SK-N-SH (cell line): ENCODE data around the gene CIPC. TPM values are rescaled to one million over a fixed set of nuclear protein-coding genes. Genes with fewer than 3 reads are reported as not detected.

Experiments used
- CTCF ChIA-PET: fragments of 300-600, 350-600 bp; formaldehyde crosslinking; extraction: SDS; loops from one replicate; lab custom pipeline; 2021; lab: Yijun Ruan, JAX
- POLR2A ChIA-PET: fragments of 350-600 bp; sonication (Branson Sonifier 250); formaldehyde crosslinking; extraction: SDS; loops from one replicate; lab custom pipeline; 2020; ENCODE audit warnings: antibody characterized with exemption, inconsistent platforms; lab: Yijun Ruan, JAX
- DNase-seq: peaks from one replicate; pipeline ENCODE4 v3.0.0; 2012
- H2AFZ ChIP-seq: fragments of 200-600 bp; sonication (generic); 2 replicates; pipeline ENCODE4 v1.8.1; 2016; ENCODE audit warnings: antibody characterized with exemption, mild to moderate bottlenecking, low read depth
- H3F3A ChIP-seq: fragments of 200-600 bp; sonication (generic); replicated peaks from 2 replicates; pipeline ENCODE3; 2016; ENCODE audit warnings: antibody characterized with exemption, mild to moderate bottlenecking; ENCODE audit not compliant: insufficient read depth
- H3K27ac ChIP-seq, 2 experiments: fragments of 200-500 bp in 1 of 2; fragments of 200-600 bp in 1 of 2; sonication (Bioruptor generic) in 1 of 2; sonication (generic), shearing (Covaris generic) in 1 of 2; 2 replicates each; pipeline versions ENCODE4 v1.5.1 to v1.6.1; 2014 to 2016; ENCODE audit warnings: low read depth in 2 of 2, inconsistent platforms in 1 of 2, low read length in 1 of 2, mild to moderate bottlenecking in 1 of 2, mixed read lengths in 1 of 2
- H3K27me3 ChIP-seq: fragments of 200-600 bp; sonication (generic), shearing (Covaris generic); 2 replicates; pipeline ENCODE4 v1.6.1; 2016; ENCODE audit warnings: mixed run types; ENCODE audit not compliant: insufficient read depth
- H3K36me3 ChIP-seq, 2 experiments: fragments of 200-500 bp in 1 of 2; fragments of 200-600 bp in 1 of 2; sonication (Bioruptor generic) in 1 of 2; sonication (generic) in 1 of 2; replicated peaks in 1 of 2; 2 replicates each; pipeline versions ENCODE3 to v1.5.1; 2014 to 2016; ENCODE audit warnings: low read length in 1 of 2, mild to moderate bottlenecking in 1 of 2; ENCODE audit not compliant: insufficient read depth in 2 of 2, control insufficient read depth in 1 of 2
- H3K4me1 ChIP-seq, 2 experiments: fragments of 200-500 bp in 1 of 2; fragments of 200-600 bp in 1 of 2; sonication (Bioruptor generic) in 1 of 2; sonication (generic), shearing (Covaris generic) in 1 of 2; 2 replicates each; pipeline versions ENCODE4 v1.5.1 to v1.6.1; 2014 to 2016; ENCODE audit warnings: low read depth in 1 of 2, low read length in 1 of 2, mixed run types in 1 of 2; ENCODE audit not compliant: insufficient read depth in 2 of 2, control insufficient read depth in 1 of 2
- H3K4me2 ChIP-seq: fragments of 200-600 bp; sonication (generic), shearing (Covaris generic); 2 replicates; pipeline ENCODE4 v1.6.1; 2017; ENCODE audit warnings: mixed run types
- H3K4me3 ChIP-seq, 2 experiments: fragments of 200-500 bp in 1 of 2; fragments of 200-600 bp in 1 of 2; sonication (Bioruptor generic) in 1 of 2; sonication (generic), shearing (Covaris generic) in 1 of 2; 2 replicates each; pipeline versions ENCODE4 v1.5.1 to v1.8.1; 2014 to 2016; ENCODE audit warnings: low read depth in 2 of 2, inconsistent platforms in 1 of 2, low read length in 1 of 2, mild to moderate bottlenecking in 1 of 2, mixed read lengths in 1 of 2, moderate library complexity in 1 of 2
- H3K79me2 ChIP-seq: fragments of 200-600 bp; sonication (generic); 2 replicates; pipeline ENCODE4 v1.8.1; 2017; ENCODE audit warnings: mild to moderate bottlenecking; ENCODE audit not compliant: insufficient read depth
- H3K9ac ChIP-seq: fragments of 200-600 bp; sonication (generic); 2 replicates; pipeline ENCODE4 v1.6.1; 2017; ENCODE audit warnings: mixed run types
- H3K9me2 ChIP-seq: fragments of 200-600 bp; sonication (generic); 2 replicates; pipeline ENCODE4 v1.6.1; 2017; ENCODE audit warnings: mixed run types
- H3K9me3 ChIP-seq: fragments of 200-600 bp; sonication (generic); 2 replicates; pipeline ENCODE4 v1.6.1; 2017; ENCODE audit warnings: mixed run types, mild to moderate bottlenecking, moderate library complexity
- H4K20me1 ChIP-seq: fragments of 200-600 bp; sonication (generic); 2 replicates; pipeline ENCODE4 v1.6.1; 2017; ENCODE audit warnings: mild to moderate bottlenecking, mixed run types; ENCODE audit not compliant: insufficient read depth
- CHD2 ChIP-seq: fragments of 150-350 bp; IDR thresholded peaks from 2 replicates; pipeline ENCODE4 v1.6.1; 2018; ENCODE audit warnings: low read length; ENCODE audit not compliant: partially characterized antibody
- EZH2phosphoT487 ChIP-seq: fragments of 200-600 bp; sonication (generic); IDR thresholded peaks from 2 replicates; pipeline ENCODE4 v1.6.1; 2017; ENCODE audit warnings: low read depth, mixed run types, mild to moderate bottlenecking, antibody characterized with exemption, moderate library complexity, borderline replicate concordance
- FOSL2 ChIP-seq: IDR thresholded peaks from 2 replicates; pipeline ENCODE4 v1.4.0; 2012; ENCODE audit warnings: low read depth, mild to moderate bottlenecking, moderate library complexity, borderline replicate concordance
- FOXM1 ChIP-seq: IDR thresholded peaks from 2 replicates; pipeline ENCODE4 v1.4.0; 2012; ENCODE audit warnings: low read depth, mild to moderate bottlenecking
- GATA2 ChIP-seq: sonication (generic); formaldehyde crosslinking; IDR thresholded peaks from 2 replicates; pipeline ENCODE4 v1.5.0; 2020; ENCODE audit warnings: mild to moderate bottlenecking, missing genetic modification reagents
- JUND ChIP-seq: IDR thresholded peaks from 2 replicates; pipeline ENCODE4 v1.4.0; 2012
- MEF2A ChIP-seq: IDR thresholded peaks from 2 replicates; pipeline ENCODE4 v1.4.0; 2012; ENCODE audit warnings: low read depth, borderline replicate concordance
- NRF1 ChIP-seq: IDR thresholded peaks from 2 replicates; pipeline ENCODE4 v1.6.1; 2012; ENCODE audit warnings: low read depth, mild to moderate bottlenecking, low read length
- POLR2AphosphoS5 ChIP-seq: IDR thresholded peaks from 2 replicates; pipeline ENCODE4 v1.6.1; 2012; ENCODE audit warnings: low read depth, low read length
- TAF1 ChIP-seq: IDR thresholded peaks from 2 replicates; pipeline ENCODE4 v1.6.1; 2012; ENCODE audit warnings: low read depth, mild to moderate bottlenecking, low read length, moderate library complexity, borderline replicate concordance
- TCF12 ChIP-seq: IDR thresholded peaks from 2 replicates; pipeline ENCODE4 v1.4.0; 2012
- TEAD4 ChIP-seq: IDR thresholded peaks from 2 replicates; pipeline ENCODE4 v1.4.0; 2012; ENCODE audit warnings: mild to moderate bottlenecking, borderline replicate concordance; ENCODE audit not compliant: insufficient read depth
- WGBS: methylation state at CpG from one replicate; pipeline ENCODE4 v1.1.6; 2017; ENCODE audit warnings: low lambda C conversion rate; 5-methylcytosine and 5-hydroxymethylcytosine counted together
- polyA plus RNA-seq, 3 experiments: library from polyadenylated mRNA; depleted of rRNA; stranded (reverse); fragments of >200 nt; gene quantifications; 2 replicates each; pipeline ENCODE4 v1.2.3, GENCODE V29; 2012
- TF ChIP-seq, protein P1 (sequence below): fragments of 150-350 bp; IDR thresholded peaks from 2 replicates; pipeline ENCODE4 v1.6.1; 2017; ENCODE audit warnings: antibody characterized with exemption, low read length, low read depth, borderline replicate concordance
- TF ChIP-seq, protein P2 (sequence below): fragments of 150-350 bp; IDR thresholded peaks from 2 replicates; pipeline ENCODE4 v1.6.1; 2016; ENCODE audit warnings: mild to moderate bottlenecking, low read depth, low read length
- TF ChIP-seq, protein P3 (sequence below): IDR thresholded peaks from 2 replicates; pipeline ENCODE4 v1.4.0; 2012; ENCODE audit warnings: low read depth, borderline replicate concordance
- TF ChIP-seq, protein P4 (sequence below): fragments of 200-600 bp; sonication (generic); IDR thresholded peaks from 2 replicates; pipeline ENCODE4 v1.6.1; 2017; ENCODE audit warnings: antibody characterized with exemption, mild to moderate bottlenecking, moderate library complexity

CIPC gene
- polyA plus RNA-seq, 1 of the 3 experiments (the other 2 are of a cell fraction), result 6.5 TPM

DNA sequence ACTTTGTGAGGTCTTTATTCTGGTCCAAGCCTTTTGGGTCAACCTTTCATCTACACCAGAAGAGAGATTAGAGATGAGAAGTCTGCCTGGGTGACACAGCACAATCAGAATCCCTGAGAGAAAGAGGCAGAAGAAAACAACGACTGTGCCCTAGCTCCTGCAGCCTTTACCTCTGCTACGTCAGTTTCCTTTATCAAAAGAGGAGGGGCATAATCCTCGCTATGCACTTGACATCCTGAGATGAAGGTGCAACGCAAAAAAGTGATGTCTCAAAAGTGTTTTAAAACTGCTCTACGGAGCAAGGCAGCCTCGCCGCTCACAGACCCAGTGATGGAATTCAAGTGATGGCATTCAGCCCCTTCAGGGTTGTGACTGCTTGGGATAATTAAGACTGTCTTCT is 21.8 kb downstream of the CIPC start:
- POLR2A ChIA-PET, result no interaction called here
- Histone ChIP-seq H4K20me1 (no peaks in the 10 kb centered on the region), H3K4me3 (no peak overlapping the region), H2AFZ (no peak overlapping the region), H3K9ac (no peak overlapping the region), H3K4me2 (no peak overlapping the region), H3K4me1 (peaks cover 0 to 14% of the 10 kb centered on the region in 2 experiments; a peak in 1 of 4 replicates), H3K27me3 (no peaks in the 10 kb centered on the region), H3K27ac (no peak overlapping the region), H3F3A (no peaks in the 10 kb centered on the region), H3K36me3 (peaks cover 7 to 16% of the 10 kb centered on the region in 2 experiments), H3K9me3 (no peaks in the 10 kb centered on the region), H3K9me2 (no peaks in the 10 kb centered on the region), H3K79me2 (no peaks in the 10 kb centered on the region)
- TF ChIP-seq, protein P1, sequence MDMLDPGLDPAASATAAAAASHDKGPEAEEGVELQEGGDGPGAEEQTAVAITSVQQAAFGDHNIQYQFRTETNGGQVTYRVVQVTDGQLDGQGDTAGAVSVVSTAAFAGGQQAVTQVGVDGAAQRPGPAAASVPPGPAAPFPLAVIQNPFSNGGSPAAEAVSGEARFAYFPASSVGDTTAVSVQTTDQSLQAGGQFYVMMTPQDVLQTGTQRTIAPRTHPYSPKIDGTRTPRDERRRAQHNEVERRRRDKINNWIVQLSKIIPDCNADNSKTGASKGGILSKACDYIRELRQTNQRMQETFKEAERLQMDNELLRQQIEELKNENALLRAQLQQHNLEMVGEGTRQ, result no peak
- TF ChIP-seq MEF2A (no peak), NRF1 (no peak), FOXM1 (no peak), CHD2 (no peak)
- TF ChIP-seq, protein P2, sequence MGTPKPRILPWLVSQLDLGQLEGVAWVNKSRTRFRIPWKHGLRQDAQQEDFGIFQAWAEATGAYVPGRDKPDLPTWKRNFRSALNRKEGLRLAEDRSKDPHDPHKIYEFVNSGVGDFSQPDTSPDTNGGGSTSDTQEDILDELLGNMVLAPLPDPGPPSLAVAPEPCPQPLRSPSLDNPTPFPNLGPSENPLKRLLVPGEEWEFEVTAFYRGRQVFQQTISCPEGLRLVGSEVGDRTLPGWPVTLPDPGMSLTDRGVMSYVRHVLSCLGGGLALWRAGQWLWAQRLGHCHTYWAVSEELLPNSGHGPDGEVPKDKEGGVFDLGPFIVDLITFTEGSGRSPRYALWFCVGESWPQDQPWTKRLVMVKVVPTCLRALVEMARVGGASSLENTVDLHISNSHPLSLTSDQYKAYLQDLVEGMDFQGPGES, result no peak
- no peak for DNase-seq
- CTCF ChIA-PET, result interaction anchor here (1.4 to 10.4 kb wide), 2 partner anchors 17 to 31 kb away, joined by 3 to 129 read pairs; partner anchors contain the start of gene ZDHHC22
- WGBS, result 98% methylated on average over 7 of the region's 7 CpGs

DNA sequence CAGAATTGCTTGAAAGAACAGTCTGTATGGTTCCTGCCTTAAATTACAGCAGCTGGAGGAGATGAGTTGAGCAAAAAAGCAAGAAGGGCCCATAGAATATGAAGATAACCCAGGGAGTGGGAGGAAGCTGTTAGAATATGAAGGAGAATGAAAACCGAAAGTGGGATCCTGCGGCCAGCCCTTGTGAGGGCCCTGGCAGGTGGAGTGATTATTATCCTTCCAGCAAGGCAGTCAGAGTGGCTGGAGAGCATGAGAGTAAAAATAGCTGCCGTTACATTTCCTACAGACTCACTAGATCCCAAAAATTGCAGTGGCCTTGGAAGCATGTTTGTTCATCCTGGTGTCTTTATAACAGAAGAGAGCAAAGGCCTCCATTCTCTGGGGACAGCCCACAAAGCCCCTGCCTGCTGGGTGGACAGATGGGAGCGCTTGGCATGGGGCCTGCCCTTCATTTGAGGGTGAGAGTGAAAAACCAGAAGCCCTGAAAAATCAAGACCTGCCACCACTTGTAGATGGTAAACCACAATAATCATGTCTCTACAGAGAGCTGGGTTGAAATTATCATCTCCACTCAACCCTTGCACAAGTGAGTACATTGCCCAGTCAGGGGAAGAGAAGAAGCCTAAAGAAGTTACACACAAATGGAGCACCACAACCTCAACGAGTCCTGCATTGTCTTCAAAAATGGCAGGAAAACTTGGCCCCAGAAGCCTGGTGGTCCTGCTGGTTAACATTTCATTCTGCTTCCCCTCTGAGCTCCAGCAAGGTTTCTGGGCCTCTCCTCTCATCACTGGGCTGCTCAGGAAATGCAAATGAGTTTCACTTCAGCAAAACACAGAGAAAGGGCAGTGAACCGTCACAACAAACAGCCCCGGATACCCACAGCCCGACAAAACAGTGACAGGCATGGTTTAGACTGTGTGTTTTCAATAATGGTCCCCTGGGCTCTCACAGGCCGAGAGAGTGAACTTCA is 23.0 kb downstream of the CIPC start:
- Histone ChIP-seq H3F3A (no peaks in the 10 kb centered on the region), H3K9me3 (no peaks in the 10 kb centered on the region), H3K79me2 (no peaks in the 10 kb centered on the region), H3K9ac (no peak overlapping the region), H3K9me2 (no peaks in the 10 kb centered on the region), H3K4me1 (peaks cover 0 to 20% of the 10 kb centered on the region in 2 experiments; a peak in 1 of 4 replicates), H4K20me1 (no peaks in the 10 kb centered on the region), H3K36me3 (peaks cover 5 to 14% of the 10 kb centered on the region in 2 experiments), H3K27me3 (no peaks in the 10 kb centered on the region), H2AFZ (no peak overlapping the region), H3K4me3 (no peak overlapping the region), H3K4me2 (no peak overlapping the region), H3K27ac (no peak overlapping the region)
- no peak for DNase-seq
- no peak for TF ChIP-seq JUND
- no peak for TF ChIP-seq POLR2AphosphoS5
- TF ChIP-seq TCF12, result no peak
- TF ChIP-seq, protein P3, sequence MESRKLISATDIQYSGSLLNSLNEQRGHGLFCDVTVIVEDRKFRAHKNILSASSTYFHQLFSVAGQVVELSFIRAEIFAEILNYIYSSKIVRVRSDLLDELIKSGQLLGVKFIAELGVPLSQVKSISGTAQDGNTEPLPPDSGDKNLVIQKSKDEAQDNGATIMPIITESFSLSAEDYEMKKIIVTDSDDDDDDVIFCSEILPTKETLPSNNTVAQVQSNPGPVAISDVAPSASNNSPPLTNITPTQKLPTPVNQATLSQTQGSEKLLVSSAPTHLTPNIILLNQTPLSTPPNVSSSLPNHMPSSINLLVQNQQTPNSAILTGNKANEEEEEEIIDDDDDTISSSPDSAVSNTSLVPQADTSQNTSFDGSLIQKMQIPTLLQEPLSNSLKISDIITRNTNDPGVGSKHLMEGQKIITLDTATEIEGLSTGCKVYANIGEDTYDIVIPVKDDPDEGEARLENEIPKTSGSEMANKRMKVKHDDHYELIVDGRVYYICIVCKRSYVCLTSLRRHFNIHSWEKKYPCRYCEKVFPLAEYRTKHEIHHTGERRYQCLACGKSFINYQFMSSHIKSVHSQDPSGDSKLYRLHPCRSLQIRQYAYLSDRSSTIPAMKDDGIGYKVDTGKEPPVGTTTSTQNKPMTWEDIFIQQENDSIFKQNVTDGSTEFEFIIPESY, result no peak
- no peak for TF ChIP-seq FOSL2
- no peak for TF ChIP-seq TEAD4
- TF ChIP-seq, protein P4, sequence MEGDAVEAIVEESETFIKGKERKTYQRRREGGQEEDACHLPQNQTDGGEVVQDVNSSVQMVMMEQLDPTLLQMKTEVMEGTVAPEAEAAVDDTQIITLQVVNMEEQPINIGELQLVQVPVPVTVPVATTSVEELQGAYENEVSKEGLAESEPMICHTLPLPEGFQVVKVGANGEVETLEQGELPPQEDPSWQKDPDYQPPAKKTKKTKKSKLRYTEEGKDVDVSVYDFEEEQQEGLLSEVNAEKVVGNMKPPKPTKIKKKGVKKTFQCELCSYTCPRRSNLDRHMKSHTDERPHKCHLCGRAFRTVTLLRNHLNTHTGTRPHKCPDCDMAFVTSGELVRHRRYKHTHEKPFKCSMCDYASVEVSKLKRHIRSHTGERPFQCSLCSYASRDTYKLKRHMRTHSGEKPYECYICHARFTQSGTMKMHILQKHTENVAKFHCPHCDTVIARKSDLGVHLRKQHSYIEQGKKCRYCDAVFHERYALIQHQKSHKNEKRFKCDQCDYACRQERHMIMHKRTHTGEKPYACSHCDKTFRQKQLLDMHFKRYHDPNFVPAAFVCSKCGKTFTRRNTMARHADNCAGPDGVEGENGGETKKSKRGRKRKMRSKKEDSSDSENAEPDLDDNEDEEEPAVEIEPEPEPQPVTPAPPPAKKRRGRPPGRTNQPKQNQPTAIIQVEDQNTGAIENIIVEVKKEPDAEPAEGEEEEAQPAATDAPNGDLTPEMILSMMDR, result no peak
- no peak for TF ChIP-seq TAF1
- TF ChIP-seq EZH2phosphoT487, result no peak
- TF ChIP-seq NRF1, result no peak
- TF ChIP-seq GATA2, result no peak
- 81% methylated on average over 9 of the region's 9 CpGs for WGBS
- ChIA-PET CTCF (interaction anchor here (0.6 to 10.4 kb wide), 3 partner anchors 16 to 30 kb away, joined by 3 to 129 read pairs (median 3); partner anchors contain the start of genes CIPC and ZDHHC22), POLR2A (no interaction called here)
